WTC11 (cell line): Measurements from ENCODE around the gene IKBKG. TPM values are rescaled to one million over a fixed set of nuclear protein-coding genes. Genes with fewer than 3 reads are reported as not detected.

ENCODE experiments used
- ATAC-seq: fragments of 200-7000 bp; cut with Tn5 transposase; 2 replicates; pipeline ENCODE4 v1.10.0; 2021; ENCODE audit warnings: mild to moderate bottlenecking, moderate library complexity
- CTCF ChIA-PET: fragments of 300-600 bp; sonication (Branson Sonifier 250); formaldehyde crosslinking; loops from one replicate; lab custom pipeline; 2021; ENCODE audit warnings: antibody characterized with exemption; lab: Charles Lee
- POLR2A ChIA-PET: fragments of 350-600 bp; sonication (Branson Sonifier 250); formaldehyde crosslinking; loops from one replicate; lab custom pipeline; 2021; ENCODE audit warnings: antibody characterized with exemption; lab: Charles Lee
- DNase-seq: peaks from one replicate; pipeline ENCODE4 v3.0.0; 2021; ENCODE audit warnings: low spot score
- H3K27ac Mint-ChIP-seq: 2 replicates; pipeline ENCODE4 v1.8.0; 2021; ENCODE audit warnings: mixed read lengths
- H3K27me3 Mint-ChIP-seq: 2 replicates; pipeline ENCODE4 v1.8.0; 2021; ENCODE audit warnings: low read depth, mild to moderate bottlenecking, moderate library complexity, mixed read lengths
- H3K36me3 Mint-ChIP-seq: 2 replicates; pipeline ENCODE4 v1.8.0; 2021; ENCODE audit warnings: mixed read lengths
- H3K4me1 Mint-ChIP-seq: 2 replicates; pipeline ENCODE4 v1.8.0; 2022; ENCODE audit warnings: mixed read lengths
- H3K4me3 Mint-ChIP-seq: 2 replicates; pipeline ENCODE4 v1.8.0; 2021; ENCODE audit warnings: mild to moderate bottlenecking, moderate library complexity, mixed read lengths
- H3K9me3 Mint-ChIP-seq: 2 replicates; pipeline ENCODE4 v1.8.0; 2021; ENCODE audit warnings: mixed read lengths
- ESRRA ChIP-seq: sonication (generic); formaldehyde crosslinking; IDR thresholded peaks from 2 replicates; pipeline ENCODE4 v1.8.1; 2022; ENCODE audit warnings: mild to moderate bottlenecking, missing genetic modification reagents, borderline replicate concordance
- GABPB1 ChIP-seq: sonication (generic); formaldehyde crosslinking; IDR thresholded peaks from 2 replicates; pipeline ENCODE4 v1.8.1; 2023; ENCODE audit warnings: mild to moderate bottlenecking, missing genetic modification reagents
- KAT7 ChIP-seq: sonication (generic); formaldehyde crosslinking; IDR thresholded peaks from 2 replicates; pipeline ENCODE4 v1.8.1; 2023; ENCODE audit warnings: missing genetic modification reagents, mild to moderate bottlenecking, borderline replicate concordance
- RELA ChIP-seq: sonication (generic); formaldehyde crosslinking; IDR thresholded peaks from 2 replicates; pipeline ENCODE4 v1.8.1; 2022; ENCODE audit warnings: missing genetic modification reagents, mild to moderate bottlenecking, borderline replicate concordance
- SMAD3 ChIP-seq: sonication (generic); formaldehyde crosslinking; IDR thresholded peaks from 2 replicates; pipeline ENCODE4 v1.8.0; 2022; ENCODE audit warnings: missing genetic modification reagents, mild to moderate bottlenecking, borderline replicate concordance
- SP1 ChIP-seq: sonication (generic); formaldehyde crosslinking; conservative IDR thresholded peaks from 2 replicates; pipeline ENCODE4 v1.8.1; 2022; ENCODE audit warnings: missing genetic modification reagents
- TEAD1 ChIP-seq: sonication (generic); formaldehyde crosslinking; IDR thresholded peaks from 2 replicates; pipeline ENCODE4 v1.8.0; 2022; ENCODE audit warnings: mild to moderate bottlenecking, missing genetic modification reagents
- TEAD4 ChIP-seq: sonication (generic); formaldehyde crosslinking; IDR thresholded peaks from 2 replicates; pipeline ENCODE4 v1.8.0; 2022; ENCODE audit warnings: mild to moderate bottlenecking, missing genetic modification reagents
- ZNF263 ChIP-seq: sonication (generic); formaldehyde crosslinking; IDR thresholded peaks from 2 replicates; pipeline ENCODE4 v1.8.1; 2022; ENCODE audit warnings: low read depth, mild to moderate bottlenecking, moderate library complexity, missing genetic modification reagents
- ZNF423 ChIP-seq: fragments of 250-450 bp; sonication (Bioruptor Pico); IDR thresholded peaks from 2 replicates; pipeline ENCODE4 v2.1.2; 2022; ENCODE audit warnings: mild to moderate bottlenecking, moderate library complexity
- total RNA-seq: library from RNA; stranded (reverse); gene quantifications from 3 replicates; pipeline ENCODE4 v1.2.3, GENCODE V29; 2021
- TF ChIP-seq, protein P1 (sequence below): sonication (generic); formaldehyde crosslinking; IDR thresholded peaks from 2 replicates; pipeline ENCODE4 v1.8.1; 2022; ENCODE audit warnings: low read depth, mild to moderate bottlenecking, moderate library complexity, missing genetic modification reagents, borderline replicate concordance
- TF ChIP-seq, protein P2 (sequence below): sonication (generic); formaldehyde crosslinking; IDR thresholded peaks from 2 replicates; pipeline ENCODE4 v1.8.1; 2022; ENCODE audit warnings: missing genetic modification reagents, borderline replicate concordance
- TF ChIP-seq, protein P3 (sequence below): sonication (generic); formaldehyde crosslinking; conservative IDR thresholded peaks from 2 replicates; pipeline ENCODE4 v1.8.1; 2022; ENCODE audit warnings: mild to moderate bottlenecking, missing genetic modification reagents
- TF ChIP-seq, protein P4 (sequence below): fragments of 250-450 bp; sonication (Bioruptor Pico); IDR thresholded peaks from 2 replicates; pipeline ENCODE4 v1.9.0; 2021; ENCODE audit warnings: mild to moderate bottlenecking
- TF ChIP-seq, protein P5 (sequence below): sonication (generic); formaldehyde crosslinking; IDR thresholded peaks from 2 replicates; pipeline ENCODE4 v1.8.1; 2023; ENCODE audit warnings: mild to moderate bottlenecking, missing genetic modification reagents, moderate library complexity
- TF ChIP-seq, protein P6 (sequence below): sonication (generic); formaldehyde crosslinking; IDR thresholded peaks from 2 replicates; pipeline ENCODE4 v1.8.0; 2022; ENCODE audit warnings: mild to moderate bottlenecking, missing genetic modification reagents
- TF ChIP-seq, protein P7 (sequence below): fragments of 250-450 bp; sonication (Bioruptor Pico); IDR thresholded peaks from 2 replicates; pipeline ENCODE4 v1.9.0; 2021; ENCODE audit warnings: moderate library complexity, mild to moderate bottlenecking, inconsistent platforms, borderline replicate concordance

The IKBKG gene
- total RNA-seq, 1 experiment from 2014 or later: 29.1 TPM

DNA sequence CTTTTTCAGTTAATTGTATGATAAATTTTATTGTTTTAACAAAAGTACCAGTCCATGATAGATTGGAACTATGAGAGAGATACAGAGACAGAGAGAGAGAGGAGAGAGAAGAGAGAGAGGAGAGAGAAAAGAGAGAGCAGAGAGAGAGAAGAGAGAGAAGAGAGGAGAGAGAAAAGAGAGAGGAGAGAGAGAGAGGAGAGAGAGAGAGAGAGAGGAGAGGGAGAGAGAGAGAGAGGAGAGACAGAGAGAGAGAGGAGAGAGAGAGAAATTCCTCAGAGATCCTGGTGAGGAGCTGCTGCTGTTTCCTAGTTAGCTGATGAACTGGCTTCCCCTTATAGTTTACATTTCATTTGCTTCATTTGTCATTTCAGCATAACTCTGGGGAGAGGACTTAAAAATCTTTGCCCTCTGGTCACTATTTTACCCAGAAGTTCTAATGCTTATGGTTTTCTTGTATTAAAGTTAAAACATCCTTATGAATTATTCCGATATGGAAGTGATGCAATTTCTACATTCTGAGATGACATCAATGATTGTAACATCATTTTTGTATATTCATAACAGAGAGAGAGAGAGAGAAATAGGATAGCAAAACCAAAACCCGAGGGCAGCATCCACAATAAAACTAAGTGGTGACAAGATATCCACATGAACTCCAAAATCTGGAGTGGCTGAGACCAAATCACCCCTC lies 48.3 kb downstream of the IKBKG start (continued):
- TF ChIP-seq, protein P1, sequence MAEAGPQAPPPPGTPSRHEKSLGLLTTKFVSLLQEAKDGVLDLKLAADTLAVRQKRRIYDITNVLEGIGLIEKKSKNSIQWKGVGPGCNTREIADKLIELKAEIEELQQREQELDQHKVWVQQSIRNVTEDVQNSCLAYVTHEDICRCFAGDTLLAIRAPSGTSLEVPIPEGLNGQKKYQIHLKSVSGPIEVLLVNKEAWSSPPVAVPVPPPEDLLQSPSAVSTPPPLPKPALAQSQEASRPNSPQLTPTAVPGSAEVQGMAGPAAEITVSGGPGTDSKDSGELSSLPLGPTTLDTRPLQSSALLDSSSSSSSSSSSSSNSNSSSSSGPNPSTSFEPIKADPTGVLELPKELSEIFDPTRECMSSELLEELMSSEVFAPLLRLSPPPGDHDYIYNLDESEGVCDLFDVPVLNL (CRISPR knock-in tag): no peak
- TF ChIP-seq, protein P2, sequence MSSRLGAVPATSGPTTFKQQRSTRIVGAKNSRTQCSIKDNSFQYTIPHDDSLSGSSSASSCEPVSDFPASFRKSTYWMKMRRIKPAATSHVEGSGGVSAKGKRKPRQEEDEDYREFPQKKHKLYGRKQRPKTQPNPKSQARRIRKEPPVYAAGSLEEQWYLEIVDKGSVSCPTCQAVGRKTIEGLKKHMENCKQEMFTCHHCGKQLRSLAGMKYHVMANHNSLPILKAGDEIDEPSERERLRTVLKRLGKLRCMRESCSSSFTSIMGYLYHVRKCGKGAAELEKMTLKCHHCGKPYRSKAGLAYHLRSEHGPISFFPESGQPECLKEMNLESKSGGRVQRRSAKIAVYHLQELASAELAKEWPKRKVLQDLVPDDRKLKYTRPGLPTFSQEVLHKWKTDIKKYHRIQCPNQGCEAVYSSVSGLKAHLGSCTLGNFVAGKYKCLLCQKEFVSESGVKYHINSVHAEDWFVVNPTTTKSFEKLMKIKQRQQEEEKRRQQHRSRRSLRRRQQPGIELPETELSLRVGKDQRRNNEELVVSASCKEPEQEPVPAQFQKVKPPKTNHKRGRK (CRISPR knock-in tag): no peak
- TF ChIP-seq, protein P3, sequence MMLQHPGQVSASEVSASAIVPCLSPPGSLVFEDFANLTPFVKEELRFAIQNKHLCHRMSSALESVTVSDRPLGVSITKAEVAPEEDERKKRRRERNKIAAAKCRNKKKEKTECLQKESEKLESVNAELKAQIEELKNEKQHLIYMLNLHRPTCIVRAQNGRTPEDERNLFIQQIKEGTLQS (CRISPR knock-in tag): no peak
- no peak for TF ChIP-seq ESRRA
- TF ChIP-seq, protein P4, sequence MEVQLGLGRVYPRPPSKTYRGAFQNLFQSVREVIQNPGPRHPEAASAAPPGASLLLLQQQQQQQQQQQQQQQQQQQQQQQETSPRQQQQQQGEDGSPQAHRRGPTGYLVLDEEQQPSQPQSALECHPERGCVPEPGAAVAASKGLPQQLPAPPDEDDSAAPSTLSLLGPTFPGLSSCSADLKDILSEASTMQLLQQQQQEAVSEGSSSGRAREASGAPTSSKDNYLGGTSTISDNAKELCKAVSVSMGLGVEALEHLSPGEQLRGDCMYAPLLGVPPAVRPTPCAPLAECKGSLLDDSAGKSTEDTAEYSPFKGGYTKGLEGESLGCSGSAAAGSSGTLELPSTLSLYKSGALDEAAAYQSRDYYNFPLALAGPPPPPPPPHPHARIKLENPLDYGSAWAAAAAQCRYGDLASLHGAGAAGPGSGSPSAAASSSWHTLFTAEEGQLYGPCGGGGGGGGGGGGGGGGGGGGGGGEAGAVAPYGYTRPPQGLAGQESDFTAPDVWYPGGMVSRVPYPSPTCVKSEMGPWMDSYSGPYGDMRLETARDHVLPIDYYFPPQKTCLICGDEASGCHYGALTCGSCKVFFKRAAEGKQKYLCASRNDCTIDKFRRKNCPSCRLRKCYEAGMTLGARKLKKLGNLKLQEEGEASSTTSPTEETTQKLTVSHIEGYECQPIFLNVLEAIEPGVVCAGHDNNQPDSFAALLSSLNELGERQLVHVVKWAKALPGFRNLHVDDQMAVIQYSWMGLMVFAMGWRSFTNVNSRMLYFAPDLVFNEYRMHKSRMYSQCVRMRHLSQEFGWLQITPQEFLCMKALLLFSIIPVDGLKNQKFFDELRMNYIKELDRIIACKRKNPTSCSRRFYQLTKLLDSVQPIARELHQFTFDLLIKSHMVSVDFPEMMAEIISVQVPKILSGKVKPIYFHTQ (CRISPR knock-in tag): no peak

DNA sequence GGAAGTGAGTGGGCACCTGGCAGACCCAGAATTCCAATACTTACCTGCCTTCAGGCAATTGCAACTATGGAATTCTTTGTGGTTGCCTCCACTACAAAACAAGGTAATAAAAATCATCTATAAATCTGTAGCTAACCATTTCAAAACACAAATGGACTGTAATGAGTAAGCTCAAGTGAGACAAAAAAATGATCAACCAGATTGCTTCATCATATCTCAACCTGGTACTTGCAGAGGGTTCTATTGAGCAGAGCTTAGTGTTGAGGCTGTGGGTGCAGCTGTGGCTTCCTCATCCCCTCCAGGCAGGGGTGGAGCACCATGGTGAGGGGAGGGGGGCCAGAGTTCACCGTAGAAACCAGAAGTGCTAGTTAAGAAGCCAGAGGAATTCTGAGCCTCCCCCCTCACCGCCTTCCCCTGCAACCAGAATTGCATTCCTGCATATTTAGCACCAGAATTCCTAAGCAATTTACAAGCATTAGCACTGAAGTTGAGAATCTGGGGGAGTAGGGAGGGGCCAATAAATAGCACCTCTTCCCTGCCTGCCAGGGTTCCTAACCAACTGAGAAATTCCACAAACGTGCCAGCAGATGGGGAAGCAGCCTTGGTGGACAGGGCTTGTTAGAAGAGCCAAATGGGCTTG lies 49.0 kb downstream of the IKBKG start:
- Mint-ChIP-seq H3K4me1 (peaks cover 22% of the 10 kb centered on the region), H3K27ac (peak overlapping the region; percentile 49; the same call in 1 of the 2 replicates), H3K4me3 (no peak overlapping the region), H3K27me3 (peaks cover 13% of the 10 kb centered on the region), H3K36me3 (peaks cover 15% of the 10 kb centered on the region), H3K9me3 (peaks cover 23% of the 10 kb centered on the region)
- POLR2A ChIA-PET: no interaction called here
- ATAC-seq: peak; percentile 92
- CTCF ChIA-PET: interaction anchor here (1.2 kb wide), 1 partner anchor 152 kb away, joined by 3 read pairs; no protein-coding TSS in a partner anchor
- TF ChIP-seq SP1 (CRISPR knock-in tag): 0 out of 2 replicates have a peak, but pooled peaks have one; percentile 15
- TF ChIP-seq TEAD1 (CRISPR knock-in tag): peak; percentile 68; the same call in 1 of the 2 replicates
- TF ChIP-seq, protein P5, sequence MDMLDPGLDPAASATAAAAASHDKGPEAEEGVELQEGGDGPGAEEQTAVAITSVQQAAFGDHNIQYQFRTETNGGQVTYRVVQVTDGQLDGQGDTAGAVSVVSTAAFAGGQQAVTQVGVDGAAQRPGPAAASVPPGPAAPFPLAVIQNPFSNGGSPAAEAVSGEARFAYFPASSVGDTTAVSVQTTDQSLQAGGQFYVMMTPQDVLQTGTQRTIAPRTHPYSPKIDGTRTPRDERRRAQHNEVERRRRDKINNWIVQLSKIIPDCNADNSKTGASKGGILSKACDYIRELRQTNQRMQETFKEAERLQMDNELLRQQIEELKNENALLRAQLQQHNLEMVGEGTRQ (CRISPR knock-in tag): no peak
- peak; percentile 78 for DNase-seq

DNA sequence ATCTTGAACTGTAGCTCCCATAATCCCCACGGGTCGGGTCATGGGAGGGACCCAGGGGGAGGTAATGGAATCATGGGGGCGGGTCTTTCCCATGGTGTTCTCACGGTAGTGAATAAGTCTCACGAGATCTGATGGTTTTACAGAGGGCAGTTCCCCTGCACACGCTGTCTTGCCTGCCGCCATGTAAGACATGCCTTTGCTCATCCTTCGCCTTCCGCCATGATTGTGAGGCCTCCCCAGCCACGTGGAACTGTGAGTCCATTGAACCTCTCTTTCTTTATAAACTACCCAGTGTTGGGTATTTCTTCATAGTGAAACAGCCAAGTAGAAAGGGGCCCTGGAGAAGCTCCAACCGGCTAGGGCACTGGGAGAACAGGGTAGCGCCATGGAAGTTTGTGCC lies 49.8 kb downstream of the IKBKG start:
- no peak for ATAC-seq
- ChIA-PET POLR2A (no interaction called here), CTCF (no interaction called here)
- Mint-ChIP-seq H3K36me3 (peaks cover 15% of the 10 kb centered on the region), H3K27me3 (peaks cover 13% of the 10 kb centered on the region), H3K9me3 (peaks cover 22% of the 10 kb centered on the region), H3K27ac (no peak overlapping the region), H3K4me3 (no peak overlapping the region), H3K4me1 (peaks cover 22% of the 10 kb centered on the region)
- no peak for DNase-seq
- TF ChIP-seq, protein P6, sequence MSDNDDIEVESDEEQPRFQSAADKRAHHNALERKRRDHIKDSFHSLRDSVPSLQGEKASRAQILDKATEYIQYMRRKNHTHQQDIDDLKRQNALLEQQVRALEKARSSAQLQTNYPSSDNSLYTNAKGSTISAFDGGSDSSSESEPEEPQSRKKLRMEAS: no peak
- TF ChIP-seq TEAD4 (no peak), ZNF423 (no peak), ZNF263 (CRISPR knock-in tag) (no peak), GABPB1 (CRISPR knock-in tag) (no peak), SMAD3 (CRISPR knock-in tag) (no peak), KAT7 (no peak), TEAD1 (CRISPR knock-in tag) (no peak), RELA (CRISPR knock-in tag) (no peak)
- TF ChIP-seq, protein P7, sequence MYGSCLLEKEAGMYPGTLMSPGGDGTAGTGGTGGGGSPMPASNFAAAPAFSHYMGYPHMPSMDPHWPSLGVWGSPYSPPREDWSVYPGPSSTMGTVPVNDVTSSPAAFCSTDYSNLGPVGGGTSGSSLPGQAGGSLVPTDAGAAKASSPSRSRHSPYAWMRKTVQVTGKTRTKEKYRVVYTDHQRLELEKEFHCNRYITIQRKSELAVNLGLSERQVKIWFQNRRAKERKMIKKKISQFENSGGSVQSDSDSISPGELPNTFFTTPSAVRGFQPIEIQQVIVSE: no peak
- TF ChIP-seq, protein P4 (CRISPR knock-in tag): no peak
- TF ChIP-seq, protein P2 (CRISPR knock-in tag): no peak
